ENCODE data around the gene BLTP2. TPM values are rescaled to one million over a fixed set of nuclear protein-coding genes. Genes with fewer than 3 reads are reported as not detected.

The BLTP2 gene
- total and polyA plus RNA-seq, 8 donors: 22.4 to 78.9 (median 51.2) TPM

DNA sequence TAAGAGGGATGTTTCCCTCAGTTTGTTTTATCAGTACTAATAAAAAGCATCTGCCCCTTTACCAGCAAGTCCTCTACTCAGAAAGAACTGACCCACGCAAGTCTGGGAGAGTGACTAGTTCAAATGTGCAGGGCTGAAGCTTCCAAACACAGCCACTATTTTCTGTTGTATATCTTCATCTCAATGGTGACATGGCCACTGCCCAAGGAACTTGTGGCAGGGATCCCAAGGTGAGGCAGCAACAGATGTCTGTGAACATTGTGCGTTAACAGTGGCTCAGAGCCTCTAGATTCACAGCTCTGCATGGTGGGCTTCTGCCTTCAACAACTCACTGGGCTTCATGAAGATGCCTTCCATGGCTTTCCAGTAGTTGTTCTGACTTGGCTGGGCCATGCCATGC is 3.7 kb upstream of the BLTP2 start:
- ATAC-seq (no peak), DNase-seq (no peak), FAIRE-seq (no peak)
- H3K36me3 ChIP-seq: peaks cover 0 to 3% (median 0%) of the 10 kb centered on the region in 3 donors
- no peaks in the 10 kb centered on the region for H3K9me3 ChIP-seq
- intact Hi-C loops (cut with DNase I): no loop called here
- H3K4me3 ChIP-seq: no peak overlapping the region
- H3K27ac ChIP-seq: no peak overlapping the region
- peaks cover 11 to 17% (median 17%) of the 10 kb centered on the region in 3 donors for H3K4me1 ChIP-seq
- H3K27me3 ChIP-seq: no peaks in the 10 kb centered on the region
- WGBS, 2 donors: 46 to 52% methylated on average over 2 of the region's 2 CpGs
- no peak for TF ChIP-seq CTCF (IDR thresholded peaks at IDR 0.05)

DNA sequence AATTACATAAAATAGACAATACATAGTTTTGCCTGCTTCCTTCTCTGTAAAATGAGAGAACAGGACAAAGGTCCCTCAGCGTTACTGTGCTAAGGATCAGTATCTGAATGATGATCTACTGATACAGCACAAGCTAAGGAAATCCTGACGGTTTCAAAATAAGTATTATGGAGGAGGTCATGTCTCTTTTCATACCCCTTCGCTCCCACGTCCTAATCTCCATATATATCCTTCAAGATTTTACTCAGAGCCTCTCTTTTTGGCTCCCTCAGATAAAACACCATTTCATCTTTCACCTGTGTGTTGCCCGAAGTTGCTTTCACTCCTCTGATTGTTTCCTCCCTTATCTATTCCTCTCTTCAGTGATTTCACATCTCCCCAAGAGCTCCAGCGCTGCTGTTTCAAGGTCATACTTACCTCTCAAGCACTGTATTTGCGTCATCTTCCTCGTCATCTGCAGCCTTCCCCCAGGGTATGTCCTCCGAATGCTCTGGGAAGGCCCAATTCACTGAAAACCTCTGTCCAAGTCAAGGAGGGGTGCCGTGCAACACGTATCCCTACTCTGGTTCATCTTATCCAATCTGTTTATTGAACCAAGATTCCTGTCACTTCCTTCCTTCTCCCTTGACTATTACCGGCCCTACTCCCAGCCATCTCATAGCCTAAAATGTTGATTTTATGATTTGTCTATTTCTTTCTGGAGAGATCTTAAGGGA is 1.2 kb upstream of the BLTP2 start:
- FAIRE-seq (no peak), ATAC-seq (peak; percentile 2 to 12 (median 8)), DNase-seq (peak in 3 of 6 donors; percentile 16 to 37 (median 34))
- WGBS, 2 donors: 27 to 29% methylated on average over 12 of the region's 12 CpGs
- Histone ChIP-seq H3K4me1 (peaks cover 15 to 27% (median 24%) of the 10 kb centered on the region in 3 donors), H3K9me3 (no peaks in the 10 kb centered on the region), H3K27ac (peak overlapping the region; percentile 43 to 96 (median 78)), H3K4me3 (peak overlapping the region in 1 of 4 donors; percentile 82), H3K27me3 (no peaks in the 10 kb centered on the region), H3K36me3 (peaks cover 6 to 15% (median 8%) of the 10 kb centered on the region in 3 donors)
- no peak for TF ChIP-seq CTCF (IDR thresholded peaks at IDR 0.05)
- intact Hi-C loops (cut with DNase I): no loop called here

DNA sequence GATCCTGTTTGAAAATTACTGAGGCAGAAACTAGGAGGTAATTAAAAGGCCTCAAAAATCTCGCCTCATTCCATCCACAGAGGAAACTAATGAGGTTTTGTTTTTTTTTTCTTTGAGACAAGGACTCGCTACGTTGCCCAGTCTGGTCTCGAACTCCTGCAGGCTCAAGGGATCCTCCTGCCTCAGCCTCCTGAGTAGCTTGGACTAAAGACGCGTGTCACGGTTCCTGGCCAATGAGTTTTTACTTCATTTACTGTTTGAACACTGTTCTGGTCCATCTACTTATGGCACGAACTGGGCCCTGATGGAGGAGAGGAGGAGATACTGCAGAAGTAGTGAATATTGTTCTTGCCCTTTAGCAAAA is 600 bp upstream of the BLTP2 start:
- TF ChIP-seq CTCF (IDR thresholded peaks at IDR 0.05): no peak
- H3K36me3 ChIP-seq: peaks cover 6 to 15% (median 8%) of the 10 kb centered on the region in 3 donors
- H3K27ac ChIP-seq: peak overlapping the region; percentile 73 to 96 (median 86)
- 16 to 20% methylated on average over 8 of the region's 8 CpGs for WGBS, 2 donors
- DNase-seq (no peak), FAIRE-seq (no peak), ATAC-seq (no peak)
- H3K4me3 ChIP-seq: peak overlapping the region; percentile 35 to 90 (median 86)
- intact Hi-C loops (cut with DNase I): no loop called here
- H3K4me1 ChIP-seq: peaks cover 15 to 27% (median 24%) of the 10 kb centered on the region in 3 donors
- H3K27me3 ChIP-seq: no peaks in the 10 kb centered on the region
- H3K9me3 ChIP-seq: no peaks in the 10 kb centered on the region

DNA sequence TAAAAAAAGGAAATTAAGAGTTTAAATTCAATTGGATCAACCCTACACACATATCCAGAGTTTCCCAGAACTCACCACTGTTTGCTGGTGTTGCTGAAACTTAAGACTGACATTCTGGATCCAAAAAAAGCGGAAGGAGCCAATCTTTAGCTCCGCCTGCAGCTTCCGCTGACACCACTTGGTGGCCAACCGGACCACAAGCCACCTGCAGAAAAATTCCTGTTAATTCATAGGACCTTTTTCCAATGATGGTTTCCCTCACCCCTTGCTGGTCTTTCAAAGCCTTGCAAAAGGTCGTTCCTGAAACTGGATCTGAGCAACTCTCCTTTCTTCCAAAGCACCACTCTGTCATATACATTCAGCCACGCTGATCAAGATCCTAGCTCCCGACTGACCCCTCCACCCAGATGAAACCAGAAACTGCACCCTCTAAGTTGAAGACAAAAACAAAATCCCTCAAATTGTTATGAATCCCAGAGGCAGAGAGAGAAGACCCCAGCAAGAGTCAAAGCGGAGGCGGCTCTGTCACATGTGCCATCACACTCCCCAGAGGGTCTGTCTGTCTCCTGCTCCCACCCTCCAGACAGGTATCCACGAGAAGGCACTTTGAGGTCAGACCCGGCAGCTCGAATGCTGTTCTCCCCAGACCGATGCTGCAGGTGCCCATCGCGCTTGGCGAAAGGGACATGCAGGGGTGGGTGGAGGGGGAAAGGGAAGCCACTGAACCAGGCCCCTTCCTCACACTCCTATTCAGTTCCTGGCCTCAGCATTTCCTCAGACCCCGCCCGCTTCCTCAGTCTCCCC is 773 bp downstream of the BLTP2 start:
- no peak for FAIRE-seq
- Histone ChIP-seq H3K4me3 (peak overlapping the region; percentile 75 to 90 (median 86)), H3K36me3 (peaks cover 6 to 26% (median 17%) of the 10 kb centered on the region in 3 donors), H3K27ac (peak overlapping the region; percentile 78 to 96 (median 86)), H3K9me3 (no peaks in the 10 kb centered on the region), H3K27me3 (no peaks in the 10 kb centered on the region), H3K4me1 (peaks cover 15 to 27% (median 24%) of the 10 kb centered on the region in 3 donors)
- TF ChIP-seq CTCF (IDR thresholded peaks at IDR 0.05): peak; percentile 22 to 52 (median 35)
- 1 to 2% methylated on average over 14 to 18 of the region's 18 CpGs for WGBS, 2 donors
- ATAC-seq: peak; percentile 7 to 35 (median 19)
- peak; percentile 41 to 75 (median 58) for DNase-seq
- intact Hi-C loops (cut with DNase I): no loop called here

Data from pancreas (tissue), 10 donors.